AG20443 (cell line): ENCODE data around the gene BRAP.
"Not testable (repeated sequence)": the region's sequence is repeated elsewhere in the genome, so short reads cannot be mapped to it uniquely, and the experiment has no call there.

Source experiments
- DNase-seq: peaks from one replicate; pipeline ENCODE4 v3.0.0; 2012; ENCODE audit warnings: low spot score, mixed read lengths

The BRAP gene

GRCh38 chr12:111677186-111677585 lies 8.6 kb downstream of the BRAP start:
- no peak for DNase-seq

- DNase-seq, result peak; percentile 41
Observed at GRCh38 chr12:111673503-111673902, 12.3 kb downstream of the BRAP start.

- no peak for DNase-seq
Observed at GRCh38 chr12:111672822-111673381, 12.9 kb downstream of the BRAP start.

GRCh38 chr12:111664961-111665865 lies 20.5 kb downstream of the BRAP start:
- no peak for DNase-seq

- DNase-seq, result no peak
Observed at GRCh38 chr12:111664499-111664898, 21.3 kb downstream of the BRAP start.

GRCh38 chr12:111656016-111656415 lies 29.7 kb downstream of the BRAP start:
- DNase-seq, result no peak

GRCh38 chr12:111655356-111655755 lies 30.4 kb downstream of the BRAP start:
- no peak for DNase-seq

- no peak for DNase-seq
Observed at GRCh38 chr12:111653596-111653995, 32.2 kb downstream of the BRAP start.

GRCh38 chr12:111652530-111652929 lies 33.2 kb downstream of the BRAP start:
- DNase-seq, result not testable (repeated sequence)

- no peak for DNase-seq
Observed at GRCh38 chr12:111650912-111651311, 34.8 kb downstream of the BRAP start.

GRCh38 chr12:111645433-111645832 lies 40.3 kb downstream of the BRAP start:
- no peak for DNase-seq

- no peak for DNase-seq
Observed at GRCh38 chr12:111643427-111643826, 42.3 kb downstream of the BRAP start.

- no peak for DNase-seq
Observed at GRCh38 chr12:111642681-111643426, 42.9 kb downstream of the BRAP start.

GRCh38 chr12:111640506-111640905 lies 45.2 kb downstream of the BRAP start:
- no peak for DNase-seq

- DNase-seq, result no peak
Observed at GRCh38 chr12:111638556-111638955, 47.2 kb downstream of the BRAP start.

- peak; percentile 93 for DNase-seq
Observed at GRCh38 chr12:111636209-111636945, 49.4 kb downstream of the BRAP start.

- DNase-seq, result no peak
Observed at GRCh38 chr12:111635524-111635923, 50.2 kb downstream of the BRAP start.

GRCh38 chr12:111628505-111629260 lies 57.1 kb downstream of the BRAP start:
- no peak for DNase-seq

- DNase-seq, result no peak
Observed at GRCh38 chr12:111626230-111626629, 59.5 kb downstream of the BRAP start.

- DNase-seq, result no peak
Observed at GRCh38 chr12:111624540-111624939, 61.2 kb downstream of the BRAP start.

- DNase-seq, result not testable (repeated sequence)
Observed at GRCh38 chr12:111617841-111618240, 67.9 kb downstream of the BRAP start.
